HepG2 (cell line): ENCODE data around the gene NDC80. TPM values are rescaled to one million over a fixed set of nuclear protein-coding genes. Genes with fewer than 3 reads are reported as not detected.
"Not testable (repeated sequence)": the region's sequence is repeated elsewhere in the genome, so short reads cannot be mapped to it uniquely, and the experiment has no call there.

Experiments
- ATAC-seq: fragments of 200-7000 bp; cut with Tn5 transposase; 3 replicates; pipeline ENCODE4 v1.9.1; 2020; ENCODE audit warnings: mild to moderate bottlenecking, moderate library complexity
- BruUV-seq: library from RNA; stranded (reverse); fragments of 400-500 nt; replicated peaks from 2 replicates; lab custom pipeline; 2021; lab: Mats Ljungman, UMichigan
- CTCF ChIA-PET: fragments of 300-600 bp; formaldehyde crosslinking; extraction: SDS; loops from one replicate; lab custom pipeline; 2021; ENCODE audit warnings: low total read pairs, inconsistent platforms, low intra/inter-chr PET ratio; lab: Yijun Ruan, JAX
- POLR2A ChIA-PET: fragments of 350-600 bp; sonication (Branson Sonifier 250); formaldehyde crosslinking; loops from one replicate; lab custom pipeline; 2020; ENCODE audit warnings: antibody characterized with exemption, inconsistent platforms; lab: Yijun Ruan, JAX
- DNase-seq: peaks from one replicate; pipeline ENCODE4 v3.0.0-alpha.2; 2015; ENCODE audit warnings: low spot score
- FAIRE-seq: peaks from 3 replicates; lab custom pipeline; 2011; peaks lifted over from hg19 to GRCh38; lab: Jason Lieb, UNC
- H2AFZ ChIP-seq: one replicate; pipeline ENCODE4 v1.6.1; 2011; ENCODE audit warnings: low read length, inconsistent platforms
- H3K27ac ChIP-seq: fragments of 300-600 bp; 3 replicates; pipeline ENCODE4 v1.8.0; 2011; ENCODE audit warnings: mixed run types, mild to moderate bottlenecking, mixed read lengths, low read length, inconsistent platforms; ENCODE audit not compliant: insufficient read depth; ENCODE audit errors: extremely low read length
- H3K27me3 ChIP-seq, 2 experiments: fragments of 200-600 bp in 1 of 2; 2 replicates in 1 of 2; 3 replicates in 1 of 2; pipeline versions ENCODE4 v1.6.0 to v1.8.0; 2011; ENCODE audit warnings: low read length in 2 of 2, mild to moderate bottlenecking in 2 of 2, moderate library complexity in 2 of 2, inconsistent platforms in 1 of 2; ENCODE audit not compliant: insufficient read depth in 2 of 2, control insufficient read depth in 1 of 2
- H3K36me3 ChIP-seq, 2 experiments: fragments of 200-600 bp in 1 of 2; replicated peaks in 1 of 2; 2 replicates in 1 of 2; 3 replicates in 1 of 2; pipeline versions ENCODE4 v1.5.1 to v1.8.0; 2011; ENCODE audit warnings: low read length in 2 of 2, inconsistent platforms in 1 of 2; ENCODE audit not compliant: insufficient read depth in 2 of 2, control insufficient read depth in 1 of 2
- H3K4me1 ChIP-seq: 2 replicates; pipeline ENCODE4 v1.5.1; 2012; ENCODE audit warnings: low read length, inconsistent platforms; ENCODE audit not compliant: insufficient read depth
- H3K4me2 ChIP-seq: 2 replicates; pipeline ENCODE4 v1.6.0; 2011; ENCODE audit warnings: low read depth, low read length, inconsistent platforms
- H3K4me3 ChIP-seq, 3 experiments: fragments of 200-600 bp in 1 of 3; sonication (generic), shearing (Covaris generic) in 1 of 3; replicated peaks in 1 of 3; 2 replicates each; pipeline ENCODE4 v1.5.1; 2011 to 2016; ENCODE audit warnings: low read length in 3 of 3, inconsistent platforms in 2 of 3, low read depth in 2 of 3, mild to moderate bottlenecking in 2 of 3, control low read depth in 1 of 3, mixed read lengths in 1 of 3; ENCODE audit not compliant: insufficient read depth in 1 of 3
- H3K79me2 ChIP-seq: one replicate; pipeline ENCODE4 v1.6.1; 2011; ENCODE audit warnings: low read length, inconsistent platforms; ENCODE audit not compliant: insufficient read depth
- H3K9ac ChIP-seq: 2 replicates; pipeline ENCODE4 v1.6.0; 2011; ENCODE audit warnings: mild to moderate bottlenecking, low read depth, low read length, inconsistent platforms; ENCODE audit not compliant: insufficient read depth
- H3K9me3 ChIP-seq: 2 replicates; pipeline ENCODE4 v1.5.1; 2012; ENCODE audit warnings: mild to moderate bottlenecking, low read length
- H4K20me1 ChIP-seq: 2 replicates; pipeline ENCODE4 v1.6.0; 2011; ENCODE audit warnings: inconsistent platforms, mild to moderate bottlenecking, low read length, moderate library complexity; ENCODE audit not compliant: insufficient read depth
- GLI4 ChIP-seq: sonication (generic); formaldehyde crosslinking; IDR thresholded peaks from 2 replicates; pipeline ENCODE4 v1.5.1; 2020; ENCODE audit warnings: missing genetic modification reagents, mild to moderate bottlenecking, moderate library complexity, borderline replicate concordance
- HBP1 ChIP-seq: IDR thresholded peaks from 2 replicates; pipeline ENCODE4 v1.6.1; 2016; ENCODE audit warnings: low read depth, control low read depth
- MNT ChIP-seq: fragments of 450-650 bp; IDR thresholded peaks from 2 replicates; pipeline ENCODE4 v1.6.1; 2016
- WGBS: methylation state at CpG from one replicate; pipeline ENCODE4 v1.1.6; 2017; ENCODE audit warnings: low lambda C conversion rate; 5-methylcytosine and 5-hydroxymethylcytosine counted together
- in situ Hi-C: cut with HindIII; loops from 2 replicates; pipeline ENCODE4 v1.10.0; 2017; ENCODE audit warnings: low pct_unique_long_range_greater_than_20kb; ENCODE audit not compliant: extremely low pct_ligation_motif_present
- intact Hi-C: fragments of 100-400 bp; cut with micrococcal nuclease; formaldehyde crosslinking; loops from one replicate; pipeline ENCODE4 v1.10.0; 2022; ENCODE audit not compliant: unreplicated experiment
- polyA plus RNA-seq, 8 experiments: library from polyadenylated mRNA; depleted of rRNA in 3 of 8; stranded (reverse) in 7 of 8; unstranded in 1 of 8; fragments of >200 nt; fragmentation: Illumina TruSeq in 4 of 8; extraction: Trizol in 4 of 8; gene quantifications; 2 replicates each; pipeline versions ENCODE4 v1.2.1 to v1.2.3, GENCODE V29; 2011 to 2016; ENCODE audit warnings: low read depth in 4 of 8, missing spikeins in 1 of 8, mixed read lengths in 1 of 8; ENCODE audit not compliant: insufficient read depth in 1 of 8
- total RNA-seq, 5 experiments: library from RNA; depleted of rRNA; stranded (reverse); fragments of >200 nt; fragmentation: Illumina TruSeq; extraction: Trizol; gene quantifications; 2 replicates each; pipeline ENCODE4 v1.2.3, GENCODE V29; 2016; ENCODE audit warnings: low read depth in 1 of 5

NDC80 gene
- total and polyA plus RNA-seq, 2 of the 13 experiments (the other 11 are each of a cell fraction or from before 2014, with no cell fraction given), result 9.6 to 33.0 TPM

- TF ChIP-seq HBP1 (no peak), GLI4 (no peak)
- TF ChIP-seq, all 625 proteins: peak for 0
These were observed 49.2 kb upstream of the NDC80 start (continued) for GRCh38 chr18:2522112-2522511.

GRCh38 chr18:2524794-2525198 is 46.6 kb upstream of the NDC80 start:
- in situ Hi-C loops, result loop anchor here (25.0 kb wide), 2 partner anchors 187 to 937 kb away; no protein-coding TSS in a partner anchor
- CTCF ChIA-PET, result not testable (repeated sequence)

More at GRCh38 chr18:2524794-2525198, 46.6 kb upstream of the NDC80 start:
- H3K79me2 ChIP-seq, BruUV-seq, H4K20me1 ChIP-seq, POLR2A ChIA-PET, H2AFZ ChIP-seq, FAIRE-seq, H3K4me2 ChIP-seq, intact Hi-C loops, ATAC-seq, H3K4me1 ChIP-seq, H3K27me3 ChIP-seq, H3K9me3 ChIP-seq, DNase-seq, H3K9ac ChIP-seq, H3K36me3 ChIP-seq, H3K27ac ChIP-seq, H3K4me3 ChIP-seq: not testable (repeated sequence)
- WGBS, result 6% methylated on average over 2 of the region's 2 CpGs
- peak; percentile 25; the same call in 1 of the 2 replicates for TF ChIP-seq MNT
